Astrocyte of the cerebellum (primary cell): ENCODE results near the gene TP53TG3F.
"Not testable (repeated sequence)": the region's sequence is repeated elsewhere in the genome, so short reads cannot be mapped to it uniquely, and the experiment has no call there.

Experiments used
- DNase-seq: peaks from one replicate; pipeline ENCODE4 v3.0.0-alpha.2; 2011; ENCODE audit warnings: low read depth
- H3K4me3 ChIP-seq: 2 replicates; pipeline ENCODE4 v1.5.1; 2011; ENCODE audit warnings: mild to moderate bottlenecking, low read depth, low read length, moderate library complexity
- in situ Hi-C: cut with HindIII; loops from 2 replicates; pipeline ENCODE4 v1.10.0; 2017; ENCODE audit warnings: low sequenced_read_pairs

The TP53TG3F gene

DNA sequence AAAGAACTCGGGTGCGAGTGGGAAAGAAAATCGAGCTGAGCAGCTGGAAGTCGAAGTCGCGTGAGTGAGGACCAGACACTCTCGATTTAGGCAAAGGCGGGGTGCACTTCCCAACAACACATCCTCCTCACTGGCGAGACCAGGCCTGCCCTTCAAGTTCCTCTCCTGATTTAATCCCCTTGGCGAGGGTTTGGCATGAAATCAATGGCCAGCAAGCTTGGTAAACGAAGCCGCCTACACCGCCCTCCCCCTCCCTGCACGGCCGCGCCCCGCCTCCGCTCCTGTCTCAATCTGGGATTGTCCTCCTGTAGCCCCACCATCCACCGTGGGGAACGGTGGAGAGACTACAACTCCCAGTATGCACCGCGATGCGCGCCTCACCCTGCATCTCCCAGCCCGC, at the start of gene TP53TG3F:
TP53TG3F (plus strand) TSS at position 301 of the 400 bp plus-strand sequence; CDS start at position 369, 68 bp downstream.
- in situ Hi-C loops, DNase-seq, H3K4me3 ChIP-seq: not testable (repeated sequence)

DNA sequence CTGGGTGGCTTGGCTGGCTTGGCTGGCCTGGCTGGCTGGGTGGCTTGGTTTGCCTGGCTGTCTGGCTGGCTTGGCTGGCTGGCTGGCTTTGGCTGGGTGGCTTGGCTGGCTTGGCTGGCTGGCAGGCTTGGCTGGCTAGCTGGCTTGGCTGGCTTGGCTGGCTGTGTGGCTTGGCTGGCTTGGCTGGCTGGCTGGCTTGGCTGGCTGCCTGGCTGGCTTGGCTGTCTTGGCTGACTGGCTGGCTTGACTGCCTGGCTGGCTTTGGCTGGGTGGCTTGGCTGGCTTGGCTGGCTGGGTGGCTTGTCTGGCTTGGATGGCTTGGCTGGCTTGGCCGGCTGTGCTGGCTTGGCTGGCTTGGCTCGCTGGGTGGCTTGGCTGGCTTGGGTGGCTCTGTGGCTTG, 32.2 kb downstream of the TP53TG3F start:
- in situ Hi-C loops, H3K4me3 ChIP-seq, DNase-seq: not testable (repeated sequence)

DNA sequence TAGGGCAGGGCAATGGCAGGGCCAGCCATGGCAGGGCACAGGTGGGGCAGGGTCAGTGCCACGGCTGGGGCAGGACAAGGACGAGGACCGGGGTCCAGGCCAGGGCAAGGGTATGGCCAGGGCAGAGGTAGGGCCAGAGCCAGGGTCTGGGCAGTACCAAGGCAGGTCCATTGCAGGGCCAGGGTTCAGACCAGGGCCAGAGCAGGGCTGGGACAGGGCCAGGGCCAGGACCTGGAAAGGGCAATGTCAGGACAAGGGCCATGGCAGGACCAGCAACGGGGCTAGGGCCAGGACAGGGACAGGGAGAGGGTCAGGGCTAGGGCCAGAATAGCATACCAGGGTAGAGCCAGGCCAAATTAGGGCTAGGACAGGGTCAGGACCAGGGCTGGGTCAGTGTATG, 47.8 kb downstream of the TP53TG3F start:
- in situ Hi-C loops, H3K4me3 ChIP-seq, DNase-seq: not testable (repeated sequence)

- H3K4me3 ChIP-seq, in situ Hi-C loops, DNase-seq: not testable (repeated sequence)
Measured at GRCh38 chr16:33509070-33509469, 49.7 kb downstream of the TP53TG3F start.

DNA sequence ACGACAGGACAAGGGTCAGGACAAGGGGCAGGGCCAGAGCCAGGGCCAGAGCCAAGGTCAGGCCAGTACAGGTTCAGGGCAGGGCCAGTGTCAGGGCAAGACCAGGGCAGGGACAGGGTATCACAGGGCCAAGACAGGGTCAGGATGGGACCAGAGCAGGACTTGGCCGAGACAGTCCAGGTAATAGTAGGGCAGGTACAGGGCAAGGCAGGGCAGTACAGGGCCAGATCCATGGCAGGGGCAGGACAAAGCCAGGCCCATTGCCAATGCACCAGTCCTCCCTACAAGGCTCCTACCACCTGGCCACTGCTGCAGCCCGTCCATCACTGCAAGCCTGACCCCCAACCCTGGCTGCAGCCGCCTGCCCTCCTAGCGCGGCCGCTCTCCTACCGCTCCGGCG, 50.5 kb downstream of the TP53TG3F start:
- DNase-seq, in situ Hi-C loops: not testable (repeated sequence)

More for the DNA sequence above, 50.5 kb downstream of the TP53TG3F start:
- H3K4me3 ChIP-seq = not testable (repeated sequence)
